Glutamatergic neuron (in vitro differentiated cells): ENCODE results near the gene RPL34. TPM values are rescaled to one million over a fixed set of nuclear protein-coding genes. Genes with fewer than 3 reads are reported as not detected.

Experiments
- DNase-seq: peaks from one replicate; pipeline ENCODE4 v3.0.0; 2022
- H3K27ac Mint-ChIP-seq: one replicate; pipeline ENCODE4 v1.8.0; 2020; ENCODE audit warnings: mild to moderate bottlenecking, mixed read lengths, inconsistent platforms; ENCODE audit not compliant: unreplicated experiment
- H3K27me3 Mint-ChIP-seq: one replicate; pipeline ENCODE4 v1.8.0; 2020; ENCODE audit warnings: mild to moderate bottlenecking, moderate library complexity, mixed read lengths, inconsistent platforms; ENCODE audit not compliant: unreplicated experiment
- H3K36me3 Mint-ChIP-seq: one replicate; pipeline ENCODE4 v1.8.0; 2020; ENCODE audit warnings: mild to moderate bottlenecking, mixed read lengths, inconsistent platforms; ENCODE audit not compliant: unreplicated experiment
- H3K4me1 Mint-ChIP-seq: one replicate; pipeline ENCODE4 v1.8.0; 2020; ENCODE audit warnings: mild to moderate bottlenecking, low read depth, mixed read lengths, inconsistent platforms; ENCODE audit not compliant: unreplicated experiment
- H3K4me3 Mint-ChIP-seq: one replicate; pipeline ENCODE4 v1.8.0; 2020; ENCODE audit warnings: mild to moderate bottlenecking, mixed read lengths, inconsistent platforms; ENCODE audit not compliant: unreplicated experiment
- H3K9me3 Mint-ChIP-seq: one replicate; pipeline ENCODE4 v1.8.0; 2020; ENCODE audit warnings: mild to moderate bottlenecking, moderate library complexity, mixed read lengths, inconsistent platforms; ENCODE audit not compliant: unreplicated experiment
- CTCF ChIP-seq: fragments of 200-600 bp; sonication (generic); IDR thresholded peaks from one replicate; pipeline ENCODE4 v1.5.0; 2021; ENCODE audit not compliant: partially characterized antibody, unreplicated experiment
- total RNA-seq: library from RNA; stranded (reverse); fragmentation: NEBNext Ultra II Directional; extraction: Animal tissue kit (Norgen Biotek cat#: 25700); gene quantifications from one replicate; pipeline ENCODE4 v1.2.1, GENCODE V29; 2021; ENCODE audit not compliant: unreplicated experiment

RPL34 gene
- total RNA-seq, 1 donor from 2014 or later = 724 TPM

GRCh38 chr4:108649863-108650211, 29.5 kb downstream of the RPL34 start:
- no peaks in the 10 kb centered on the region for H3K36me3 Mint-ChIP-seq
- no peak for DNase-seq
- H3K9me3 Mint-ChIP-seq = no peaks in the 10 kb centered on the region
- H3K27ac Mint-ChIP-seq = peak overlapping the region; percentile 68
- no peak for TF ChIP-seq CTCF
- peaks cover 4% of the 10 kb centered on the region for H3K4me1 Mint-ChIP-seq
- H3K4me3 Mint-ChIP-seq = peak overlapping the region; percentile 94
- no peaks in the 10 kb centered on the region for H3K27me3 Mint-ChIP-seq

GRCh38 chr4:108650212-108651013, 30.0 kb downstream of the RPL34 start, which contains the start of gene OSTC:
Gene OSTC, plus strand, starts transcription at chr4:108650599. Its CDS starts 57 bp downstream, at chr4:108650656.
- Mint-ChIP-seq H3K9me3 (no peaks in the 10 kb centered on the region), H3K27ac (peak within 1 kb of the TSS; percentile 78), H3K4me3 (peak within 1 kb of the TSS; percentile 94), H3K36me3 (no peaks in the 10 kb centered on the region), H3K27me3 (no peaks in the 10 kb centered on the region), H3K4me1 (peaks cover 4% of the 10 kb centered on the region)
- no peak for TF ChIP-seq CTCF
- peak; percentile 96 for DNase-seq

- Mint-ChIP-seq H3K9me3 (no peaks in the 10 kb centered on the region), H3K4me1 (peaks cover 4% of the 10 kb centered on the region), H3K27ac (peak overlapping the region; percentile 78), H3K36me3 (no peaks in the 10 kb centered on the region), H3K27me3 (no peaks in the 10 kb centered on the region), H3K4me3 (peak overlapping the region; percentile 94)
- TF ChIP-seq CTCF = no peak
- DNase-seq = no peak
Measured at GRCh38 chr4:108651014-108651791, 30.8 kb downstream of the RPL34 start.

GRCh38 chr4:108662629-108663028, 42.3 kb downstream of the RPL34 start:
- Mint-ChIP-seq H3K27ac (no peak overlapping the region), H3K27me3 (no peaks in the 10 kb centered on the region), H3K4me3 (no peak overlapping the region), H3K36me3 (no peaks in the 10 kb centered on the region), H3K4me1 (no peaks in the 10 kb centered on the region), H3K9me3 (no peaks in the 10 kb centered on the region)
- DNase-seq = no peak
- no peak for TF ChIP-seq CTCF
